Mesenchymal stem cell (in vitro differentiated cells and primary cell): ENCODE measurements around the gene ULBP3.

Experiments
- DNase-seq: peaks from one replicate; pipeline ENCODE4 v3.0.0-alpha.2; 2013
- H2AFZ ChIP-seq: one replicate; pipeline ENCODE4 v1.6.1; 2013; ENCODE audit warnings: low read depth, mild to moderate bottlenecking, control low read depth, inconsistent platforms, low read length, moderate library complexity
- H2AK5ac ChIP-seq: 2 replicates; pipeline ENCODE4 v1.6.1; 2013; ENCODE audit warnings: low read length, moderate library complexity, mild to moderate bottlenecking, inconsistent platforms; ENCODE audit not compliant: severe bottlenecking
- H2BK120ac ChIP-seq: one replicate; pipeline ENCODE4 v1.6.1; 2013; ENCODE audit warnings: low read depth, mild to moderate bottlenecking, inconsistent platforms, low read length, moderate library complexity
- H2BK12ac ChIP-seq, 2 experiments: one replicate each; pipeline ENCODE4 v1.6.1; 2013; ENCODE audit warnings: inconsistent platforms in 2 of 2, low read length in 2 of 2, mild to moderate bottlenecking in 2 of 2, moderate library complexity in 2 of 2, control low read depth in 1 of 2
- H2BK15ac ChIP-seq: one replicate; pipeline ENCODE4 v1.6.1; 2013; ENCODE audit warnings: mild to moderate bottlenecking, low read depth, inconsistent platforms; ENCODE audit not compliant: poor library complexity, severe bottlenecking
- H2BK5ac ChIP-seq: 2 replicates; pipeline ENCODE4 v1.6.1; 2013; ENCODE audit warnings: low read depth, mild to moderate bottlenecking, low read length, control low read depth, inconsistent platforms; ENCODE audit not compliant: poor library complexity, severe bottlenecking
- H3K14ac ChIP-seq, 2 experiments: one replicate each; pipeline ENCODE4 v1.6.1; 2013; ENCODE audit warnings: inconsistent platforms in 2 of 2, low read length in 2 of 2, control low read depth in 1 of 2, mild to moderate bottlenecking in 1 of 2, moderate library complexity in 1 of 2
- H3K18ac ChIP-seq, 2 experiments: one replicate each; pipeline ENCODE4 v1.6.1; 2013; ENCODE audit warnings: inconsistent platforms in 2 of 2, low read length in 2 of 2, control low read depth in 1 of 2, low read depth in 1 of 2, mild to moderate bottlenecking in 1 of 2
- H3K23ac ChIP-seq, 2 experiments: one replicate each; pipeline ENCODE4 v1.6.1; 2013; ENCODE audit warnings: inconsistent platforms in 2 of 2, low read length in 2 of 2, mild to moderate bottlenecking in 2 of 2, moderate library complexity in 2 of 2, control low read depth in 1 of 2
- H3K27ac ChIP-seq: 2 replicates; pipeline ENCODE4 v1.5.1; 2013; ENCODE audit warnings: mild to moderate bottlenecking, moderate library complexity, low read length, control low read depth, inconsistent platforms; ENCODE audit not compliant: poor library complexity, severe bottlenecking
- H3K27me3 ChIP-seq, 2 experiments: 2 replicates each; pipeline versions ENCODE4 v1.6.1 to v1.7.0; 2013; ENCODE audit warnings: low read length in 2 of 2, mild to moderate bottlenecking in 2 of 2, moderate library complexity in 2 of 2, control low read depth in 1 of 2, inconsistent platforms in 1 of 2; ENCODE audit not compliant: control insufficient read depth in 1 of 2, insufficient read depth in 1 of 2
- H3K36me3 ChIP-seq, 2 experiments: 2 replicates each; pipeline versions ENCODE4 v1.6.1 to v1.7.0; 2013; ENCODE audit warnings: low read length in 2 of 2, control low read depth in 1 of 2, inconsistent platforms in 1 of 2, low read depth in 1 of 2, mild to moderate bottlenecking in 1 of 2; ENCODE audit not compliant: insufficient read depth in 2 of 2, control insufficient read depth in 1 of 2
- H3K4ac ChIP-seq, 2 experiments: one replicate each; pipeline ENCODE4 v1.6.1; 2013; ENCODE audit warnings: inconsistent platforms in 2 of 2, low read length in 2 of 2, mild to moderate bottlenecking in 2 of 2, moderate library complexity in 2 of 2, control low read depth in 1 of 2, low read depth in 1 of 2
- H3K4me1 ChIP-seq: 2 replicates; pipeline ENCODE4 v1.6.1; 2013; ENCODE audit warnings: low read depth, low read length, control low read depth; ENCODE audit not compliant: control insufficient read depth, insufficient read depth
- H3K4me2 ChIP-seq: 2 replicates; pipeline ENCODE4 v1.6.1; 2013; ENCODE audit warnings: low read length, mild to moderate bottlenecking, inconsistent platforms; ENCODE audit not compliant: poor library complexity, severe bottlenecking
- H3K4me3 ChIP-seq, 2 experiments: 2 replicates each; pipeline versions ENCODE4 v1.5.1 to v1.7.0; 2013; ENCODE audit warnings: low read length in 2 of 2, mild to moderate bottlenecking in 2 of 2, control low read depth in 1 of 2, low read depth in 1 of 2; ENCODE audit not compliant: insufficient read depth in 1 of 2
- H3K79me1 ChIP-seq: replicated peaks from 2 replicates; pipeline ENCODE4 v1.6.1; 2013; ENCODE audit warnings: mild to moderate bottlenecking, control low read depth, low read length, inconsistent platforms; ENCODE audit not compliant: poor library complexity, severe bottlenecking
- H3K9ac ChIP-seq: 2 replicates; pipeline ENCODE4 v1.7.0; 2013; ENCODE audit warnings: mild to moderate bottlenecking, low read length, moderate library complexity
- H3K9me3 ChIP-seq: 2 replicates; pipeline ENCODE4 v1.7.0; 2013; ENCODE audit warnings: mild to moderate bottlenecking, low read length; ENCODE audit not compliant: control insufficient read depth
- H4K8ac ChIP-seq: one replicate; pipeline ENCODE4 v1.6.1; 2013; ENCODE audit warnings: inconsistent platforms, mild to moderate bottlenecking, low read length, moderate library complexity
- H4K91ac ChIP-seq: one replicate; pipeline ENCODE4 v1.6.1; 2013; ENCODE audit warnings: mild to moderate bottlenecking, low read length, inconsistent platforms
- WGBS: methylation state at CpG from one replicate; pipeline ENCODE4 v1.1.7; 2013; ENCODE audit warnings: mixed read lengths; 5-methylcytosine and 5-hydroxymethylcytosine counted together

ULBP3 gene

DNA sequence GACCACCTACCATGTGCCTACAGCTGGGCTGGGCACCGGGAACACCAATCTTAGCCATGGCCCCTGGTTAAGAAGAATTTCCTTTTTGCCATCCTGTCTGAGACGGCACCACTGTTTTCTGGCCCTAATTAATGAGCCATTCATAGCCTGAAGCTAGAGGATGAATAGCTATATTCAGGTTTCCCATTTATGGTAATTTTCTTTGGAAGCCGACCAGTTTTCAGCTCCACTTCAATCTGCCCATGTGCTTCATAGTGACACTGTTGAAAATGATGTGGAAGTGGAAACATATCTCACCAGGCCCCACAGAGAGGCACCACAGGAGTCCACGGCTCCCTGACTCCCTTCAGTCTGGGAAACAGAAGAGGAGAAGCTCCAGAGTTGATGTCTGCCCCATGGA, 22.6 kb upstream of the ULBP3 start:
- Histone ChIP-seq H3K9ac (no peak overlapping the region), H3K18ac (no peak overlapping the region), H2AFZ (no peak overlapping the region), H3K14ac (no peak overlapping the region), H3K4ac (no peak overlapping the region), H3K27ac (no peak overlapping the region), H2BK15ac (no peak overlapping the region), H3K4me1 (peaks cover 1% of the 10 kb centered on the region), H3K9me3 (no peaks in the 10 kb centered on the region), H4K8ac (no peak overlapping the region), H3K4me2 (no peak overlapping the region), H3K4me3 (no peak overlapping the region), H2BK120ac (no peak overlapping the region), H4K91ac (no peak overlapping the region), H3K79me1 (no peaks in the 10 kb centered on the region), H3K27me3 (peaks cover 61 to 71% of the 10 kb centered on the region in 2 experiments), H3K36me3 (no peaks in the 10 kb centered on the region), H2BK12ac (no peak overlapping the region), H2AK5ac (no peak overlapping the region), H2BK5ac (no peak overlapping the region), H3K23ac (no peak overlapping the region)
- DNase-seq: no peak
- WGBS: 88% methylated on average over 2 of the region's 4 CpGs

DNA sequence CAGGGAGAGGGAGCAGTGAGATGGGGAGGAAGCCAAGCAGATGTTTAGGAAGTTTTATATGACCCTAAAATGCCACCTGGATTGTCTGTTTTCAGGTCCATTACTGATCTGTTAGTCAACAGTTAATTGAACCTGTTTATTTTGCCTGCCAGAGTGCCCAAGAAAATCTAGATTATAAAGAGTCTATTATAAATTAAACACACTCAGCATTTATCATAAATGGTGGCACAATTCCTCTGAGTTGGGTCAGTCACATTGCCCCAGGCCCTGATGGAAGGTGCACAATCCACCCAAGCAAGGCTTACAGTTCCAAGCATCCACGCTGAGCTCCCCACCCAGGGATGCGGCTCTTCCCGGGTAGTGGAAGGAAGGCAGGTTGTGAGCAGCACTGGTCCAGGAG, 21.4 kb upstream of the ULBP3 start:
- 80% methylated on average over 1 of the region's 3 CpGs for WGBS
- Histone ChIP-seq H3K27me3 (peaks cover 55 to 66% of the 10 kb centered on the region in 2 experiments), H3K23ac (no peak overlapping the region), H2BK15ac (no peak overlapping the region), H3K79me1 (no peaks in the 10 kb centered on the region), H2AK5ac (no peak overlapping the region), H3K4me1 (peaks cover 1% of the 10 kb centered on the region), H2BK12ac (no peak overlapping the region), H3K9ac (no peak overlapping the region), H3K14ac (no peak overlapping the region), H2AFZ (no peak overlapping the region), H3K27ac (no peak overlapping the region), H4K8ac (no peak overlapping the region), H3K18ac (no peak overlapping the region), H4K91ac (no peak overlapping the region), H3K9me3 (no peaks in the 10 kb centered on the region), H3K4me3 (no peak overlapping the region), H2BK120ac (no peak overlapping the region), H3K36me3 (no peaks in the 10 kb centered on the region), H3K4me2 (no peak overlapping the region), H2BK5ac (no peak overlapping the region), H3K4ac (no peak overlapping the region)
- no peak for DNase-seq

DNA sequence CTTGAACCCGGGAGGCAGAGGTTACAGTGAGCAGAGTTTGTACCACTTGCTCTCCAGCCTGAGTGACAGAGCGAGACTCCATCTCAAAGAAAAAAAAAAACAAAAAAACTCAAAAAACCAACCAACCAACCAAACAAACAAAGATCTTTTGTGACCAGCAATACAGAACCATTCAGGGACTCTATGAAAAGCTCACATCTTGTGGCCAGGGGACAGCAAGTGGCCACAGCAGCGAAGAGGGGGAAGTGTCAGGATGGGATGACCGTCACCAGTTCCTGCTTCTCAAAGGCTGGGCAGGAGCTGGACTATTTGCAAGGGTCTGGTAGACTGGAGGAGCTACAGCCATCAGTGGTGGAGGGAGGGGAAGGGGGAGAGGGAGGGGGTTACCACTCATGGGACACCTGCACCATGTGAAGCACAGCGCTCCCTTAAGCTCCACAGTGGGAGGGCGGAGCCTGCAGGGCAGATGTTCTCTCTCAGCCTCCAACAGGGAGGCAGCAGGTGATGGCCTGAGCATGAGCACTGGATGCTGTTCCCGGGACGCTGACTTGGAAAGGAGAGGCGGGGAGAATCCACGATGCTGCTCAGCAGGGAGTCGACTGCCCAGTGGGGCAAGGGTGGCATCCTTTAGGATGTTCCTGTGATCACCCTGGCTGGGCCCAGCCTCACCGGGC, 19.7 kb upstream of the ULBP3 start:
- H2BK5ac ChIP-seq: no peak overlapping the region
- H3K36me3 ChIP-seq: no peaks in the 10 kb centered on the region
- no peak overlapping the region for H3K9ac ChIP-seq
- H3K4me3 ChIP-seq: no peak overlapping the region
- no peak for DNase-seq
- H3K14ac ChIP-seq: no peak overlapping the region
- H4K91ac ChIP-seq: no peak overlapping the region
- no peak overlapping the region for H3K23ac ChIP-seq
- 78% methylated on average over 12 of the region's 12 CpGs for WGBS
- H2AFZ ChIP-seq: no peak overlapping the region
- no peak overlapping the region for H4K8ac ChIP-seq
- H3K27me3 ChIP-seq: peaks cover 56 to 69% of the 10 kb centered on the region in 2 experiments
- no peak overlapping the region for H2AK5ac ChIP-seq
- H2BK120ac ChIP-seq: no peak overlapping the region
- peaks cover 1% of the 10 kb centered on the region for H3K4me1 ChIP-seq
- no peak overlapping the region for H3K27ac ChIP-seq
- H3K9me3 ChIP-seq: no peaks in the 10 kb centered on the region
- H3K18ac ChIP-seq: no peak overlapping the region
- H2BK12ac ChIP-seq: no peak overlapping the region
- no peak overlapping the region for H3K4me2 ChIP-seq
- H3K79me1 ChIP-seq: no peaks in the 10 kb centered on the region
- H3K4ac ChIP-seq: no peak overlapping the region
- no peak overlapping the region for H2BK15ac ChIP-seq

DNA sequence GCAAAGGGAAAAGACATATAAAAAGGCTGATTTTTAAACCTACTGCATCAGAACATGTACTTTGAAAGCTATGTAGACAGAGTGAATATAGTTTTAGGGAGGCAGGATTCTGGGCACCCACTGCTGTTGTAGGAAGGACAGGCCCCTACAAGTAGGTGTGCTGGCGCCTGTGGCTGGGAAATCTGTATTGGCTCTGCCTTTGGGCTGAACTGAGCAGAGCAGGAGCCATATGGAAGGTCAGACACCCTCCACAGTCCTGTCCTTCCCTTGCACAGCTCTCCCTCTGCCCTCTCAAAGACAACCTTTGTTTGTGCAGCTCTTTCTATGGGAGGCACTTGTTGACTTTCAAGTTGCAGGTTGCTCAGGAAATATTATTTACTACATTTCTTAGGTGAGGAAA, 18.4 kb upstream of the ULBP3 start:
- H2AK5ac ChIP-seq: no peak overlapping the region
- no peak overlapping the region for H2BK15ac ChIP-seq
- H3K9me3 ChIP-seq: no peaks in the 10 kb centered on the region
- no peaks in the 10 kb centered on the region for H3K36me3 ChIP-seq
- H3K79me1 ChIP-seq: no peaks in the 10 kb centered on the region
- no peak overlapping the region for H3K4me3 ChIP-seq
- H3K18ac ChIP-seq: no peak overlapping the region
- no peak overlapping the region for H3K14ac ChIP-seq
- H2BK5ac ChIP-seq: no peak overlapping the region
- H3K4ac ChIP-seq: no peak overlapping the region
- H3K9ac ChIP-seq: no peak overlapping the region
- no peak for DNase-seq
- no peak overlapping the region for H3K23ac ChIP-seq
- H3K4me2 ChIP-seq: no peak overlapping the region
- H2BK120ac ChIP-seq: no peak overlapping the region
- peaks cover 1% of the 10 kb centered on the region for H3K4me1 ChIP-seq
- H4K8ac ChIP-seq: no peak overlapping the region
- no peak overlapping the region for H3K27ac ChIP-seq
- WGBS: 86% methylated on average over 1 of the region's 1 CpG
- H4K91ac ChIP-seq: no peak overlapping the region
- H2BK12ac ChIP-seq: no peak overlapping the region
- no peak overlapping the region for H2AFZ ChIP-seq
- peaks cover 53 to 72% of the 10 kb centered on the region in 2 experiments for H3K27me3 ChIP-seq
